SKM-1 treated with dmso at 0.1 percent for 144 hours (cell line): ENCODE results near the gene KRTAP1-3.
"Not testable (repeated sequence)": the region's sequence is repeated elsewhere in the genome, so short reads cannot be mapped to it uniquely, and the experiment has no call there.

ENCODE experiments used
- DNase-seq: peaks from one replicate; lab custom pipeline; 2025; ENCODE audit not compliant: unreplicated experiment; lab: John Stamatoyannopoulos, UW

KRTAP1-3 gene

GRCh38 chr17:41012326-41013120, 22.2 kb downstream of the KRTAP1-3 start:
- DNase-seq: no peak

DNA sequence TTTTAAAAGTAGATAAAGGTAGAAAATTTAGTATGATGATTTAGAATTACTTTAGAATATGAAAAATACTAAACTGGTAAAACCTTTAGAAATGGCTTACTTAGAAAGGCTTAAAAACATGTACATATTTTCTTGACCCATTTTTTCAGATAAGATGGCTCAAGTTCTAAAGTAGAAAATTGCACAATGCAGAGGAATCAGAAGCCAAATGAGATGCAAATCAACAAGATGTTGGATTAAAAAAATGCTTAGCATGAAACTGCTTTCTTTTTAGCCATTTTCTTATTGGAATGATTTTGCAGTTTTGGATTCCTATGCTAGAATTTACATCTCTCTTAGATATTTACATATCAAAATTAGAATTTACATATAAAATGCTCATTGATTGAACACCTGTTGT, 24.2 kb downstream of the KRTAP1-3 start:
- no peak for DNase-seq

DNA sequence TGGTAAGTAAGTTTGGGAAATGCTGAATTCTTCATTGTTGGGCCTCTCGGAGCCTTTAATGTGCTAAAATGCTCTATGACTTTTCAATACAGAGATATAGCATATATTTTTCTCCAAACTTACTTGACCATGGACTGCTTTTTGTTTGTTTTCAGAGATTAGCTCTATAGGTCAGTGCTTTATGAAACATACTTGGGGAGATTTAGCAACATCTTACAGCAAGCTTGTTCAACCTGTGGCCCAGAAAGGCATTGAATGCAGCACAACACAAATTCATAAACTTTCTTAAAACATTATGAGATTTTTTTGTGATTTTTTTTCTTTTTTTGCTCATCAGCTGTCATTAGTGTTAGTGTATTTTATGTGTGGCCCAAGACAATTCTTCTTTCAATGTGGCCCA, 24.7 kb downstream of the KRTAP1-3 start:
- DNase-seq: no peak

- DNase-seq: no peak
Measured at GRCh38 chr17:41009301-41009760, 25.3 kb downstream of the KRTAP1-3 start.

- no peak for DNase-seq
Measured at GRCh38 chr17:41008811-41009210, 25.9 kb downstream of the KRTAP1-3 start, which contains the start of gene KRTAP3-1. Gene KRTAP3-1 (minus strand): TSS chr17:41009128. CDS start chr17:41009074, 54 bp downstream.

GRCh38 chr17:41004397-41004796, 30.3 kb downstream of the KRTAP1-3 start:
- DNase-seq: no peak

DNA sequence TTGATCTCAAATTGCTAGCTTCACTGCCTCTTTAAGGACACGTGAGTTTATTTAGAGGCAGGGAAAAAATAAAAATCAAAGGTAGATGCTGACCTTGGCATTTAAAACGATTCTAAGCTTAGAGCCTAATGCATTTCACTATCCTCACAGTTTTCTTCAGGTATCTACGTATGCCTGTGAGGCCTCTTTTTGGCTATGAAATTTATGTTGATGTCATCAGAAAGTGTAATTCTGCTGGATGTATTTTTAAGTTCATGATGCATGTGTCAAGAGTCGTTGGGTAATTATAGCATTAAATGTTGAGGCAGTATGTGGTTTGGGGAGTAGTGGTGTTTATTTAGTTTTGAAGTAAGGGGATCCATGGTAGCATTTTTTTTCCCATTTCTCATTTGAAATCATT, 30.7 kb downstream of the KRTAP1-3 start:
- no peak for DNase-seq

DNA sequence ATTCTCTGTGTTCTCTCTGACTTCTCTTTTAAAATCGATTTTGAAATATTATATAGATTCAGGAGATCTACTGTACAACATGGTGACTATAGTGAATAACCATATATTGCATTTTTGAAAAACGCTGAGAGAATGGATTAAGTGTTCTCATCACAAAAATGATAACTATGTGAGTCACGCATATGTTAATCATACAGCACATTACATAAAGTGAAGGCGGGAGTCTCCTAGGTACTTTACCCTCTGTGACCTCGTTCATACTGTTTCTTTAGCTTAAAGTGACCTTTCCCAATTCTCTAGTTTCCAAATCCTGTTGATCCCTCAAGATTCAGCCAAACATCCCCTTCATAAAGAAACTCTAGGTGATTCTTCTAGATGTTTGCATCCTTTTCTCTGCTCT, 31.9 kb downstream of the KRTAP1-3 start:
- no peak for DNase-seq

DNA sequence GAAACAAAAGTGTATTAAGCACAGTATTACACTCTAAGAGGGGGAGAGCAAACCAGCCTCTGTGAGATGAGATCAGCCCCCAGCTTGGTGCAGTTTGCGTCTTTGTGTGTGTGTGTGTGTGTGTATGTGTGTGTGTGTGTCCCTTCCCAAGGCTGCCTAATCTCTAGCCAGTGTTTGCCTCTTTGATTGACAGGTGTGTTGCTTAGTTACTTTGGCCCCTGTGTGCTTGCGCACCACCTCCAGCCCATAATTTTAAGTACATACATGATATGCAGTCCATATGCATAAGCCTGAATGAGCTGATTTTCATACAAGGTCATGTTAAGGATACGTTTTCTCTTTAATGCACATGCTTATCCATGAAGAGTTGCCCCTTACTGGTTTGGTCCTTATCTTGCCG, 32.9 kb downstream of the KRTAP1-3 start:
- DNase-seq: no peak

DNA sequence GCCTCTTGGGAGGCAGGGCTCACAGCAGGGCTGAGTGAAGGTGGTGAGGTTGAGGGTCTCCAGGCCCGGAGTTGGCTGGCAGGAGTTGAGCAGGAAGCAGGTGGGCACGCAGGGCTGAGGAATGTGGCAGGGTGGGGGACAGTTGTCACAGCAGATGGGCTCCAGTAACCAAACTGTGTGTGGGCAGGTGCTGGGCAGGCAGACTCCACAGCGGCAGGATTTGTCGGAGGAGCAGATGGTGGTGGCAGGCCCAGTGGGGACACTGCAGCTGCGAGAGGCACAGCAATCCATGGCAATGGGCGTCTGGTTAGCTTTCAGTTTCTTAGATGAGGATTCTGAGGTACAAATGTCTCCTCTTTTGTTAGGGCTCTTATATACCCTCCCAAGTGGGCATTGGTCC, 35.1 kb downstream of the KRTAP1-3 start, which contains the start of gene KRTAP3-2:
KRTAP3-2 (minus strand) TSS at position 344 of the 400 bp plus-strand sequence; CDS start at position 291, 53 bp downstream.
- not testable (repeated sequence) for DNase-seq

- DNase-seq: no peak
Measured at GRCh38 chr17:40997361-40997760, 37.3 kb downstream of the KRTAP1-3 start.

GRCh38 chr17:40996829-40997228, 37.8 kb downstream of the KRTAP1-3 start:
- DNase-seq: no peak

GRCh38 chr17:40995116-40995515, 39.6 kb downstream of the KRTAP1-3 start:
- no peak for DNase-seq

GRCh38 chr17:40993839-40994238, 40.8 kb downstream of the KRTAP1-3 start, which contains the start of gene KRTAP3-3:
Gene KRTAP3-3 (minus strand): TSS chr17:40994164. CDS start chr17:40994097, 67 bp downstream.
- DNase-seq: no peak

- no peak for DNase-seq
Measured at GRCh38 chr17:40993084-40993483, 41.6 kb downstream of the KRTAP1-3 start.

GRCh38 chr17:40992666-40993065, 42.0 kb downstream of the KRTAP1-3 start:
- no peak for DNase-seq

GRCh38 chr17:40986920-40987319, 47.8 kb downstream of the KRTAP1-3 start:
- no peak for DNase-seq

GRCh38 chr17:40984226-40984625, 50.4 kb downstream of the KRTAP1-3 start, which contains the start of gene KRT40:
Gene KRT40 (minus strand): TSS chr17:40984326. CDS start chr17:40984273, 53 bp downstream.
- DNase-seq: no peak
